Measurements from ENCODE around the gene LCLAT1. TPM values are rescaled to one million over a fixed set of nuclear protein-coding genes. Genes with fewer than 3 reads are reported as not detected.

Gene LCLAT1
- polyA plus RNA-seq, 1 of the 3 experiments (the other 2 are of a cell fraction): 6.9 TPM

DNA sequence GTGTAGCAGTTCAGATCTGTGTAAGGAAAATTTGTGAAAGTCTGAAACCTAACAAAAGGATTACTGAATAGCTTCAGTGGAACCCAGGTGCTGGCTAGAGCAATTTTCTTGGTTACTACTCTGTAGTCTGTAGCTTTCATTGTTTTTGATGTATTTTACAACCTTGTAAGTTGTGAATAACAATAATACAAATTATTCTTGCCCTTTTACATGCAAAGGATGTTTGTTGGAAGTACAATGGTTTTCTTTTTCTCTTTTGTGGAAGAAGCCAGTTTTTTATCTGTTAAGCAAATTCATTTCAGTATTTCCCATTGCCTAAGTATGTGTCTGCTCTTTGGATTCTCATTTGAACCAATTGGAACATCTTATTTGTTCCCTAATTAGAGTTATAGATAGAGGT lies 10.2 kb downstream of the LCLAT1 start:
- no peak for TF ChIP-seq NFIC (IDR thresholded peaks at IDR 0.05; ENCODE audit: borderline replicate concordance)
- TF ChIP-seq, protein P1, sequence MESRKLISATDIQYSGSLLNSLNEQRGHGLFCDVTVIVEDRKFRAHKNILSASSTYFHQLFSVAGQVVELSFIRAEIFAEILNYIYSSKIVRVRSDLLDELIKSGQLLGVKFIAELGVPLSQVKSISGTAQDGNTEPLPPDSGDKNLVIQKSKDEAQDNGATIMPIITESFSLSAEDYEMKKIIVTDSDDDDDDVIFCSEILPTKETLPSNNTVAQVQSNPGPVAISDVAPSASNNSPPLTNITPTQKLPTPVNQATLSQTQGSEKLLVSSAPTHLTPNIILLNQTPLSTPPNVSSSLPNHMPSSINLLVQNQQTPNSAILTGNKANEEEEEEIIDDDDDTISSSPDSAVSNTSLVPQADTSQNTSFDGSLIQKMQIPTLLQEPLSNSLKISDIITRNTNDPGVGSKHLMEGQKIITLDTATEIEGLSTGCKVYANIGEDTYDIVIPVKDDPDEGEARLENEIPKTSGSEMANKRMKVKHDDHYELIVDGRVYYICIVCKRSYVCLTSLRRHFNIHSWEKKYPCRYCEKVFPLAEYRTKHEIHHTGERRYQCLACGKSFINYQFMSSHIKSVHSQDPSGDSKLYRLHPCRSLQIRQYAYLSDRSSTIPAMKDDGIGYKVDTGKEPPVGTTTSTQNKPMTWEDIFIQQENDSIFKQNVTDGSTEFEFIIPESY (IDR thresholded peaks at IDR 0.05; ENCODE audit: borderline replicate concordance, low read depth): no peak
- no peak for TF ChIP-seq POLR2AphosphoS5 (IDR thresholded peaks at IDR 0.05; ENCODE audit: low read depth, low read length)
- no peak for TF ChIP-seq MEF2A (IDR thresholded peaks at IDR 0.05; ENCODE audit: borderline replicate concordance, low read depth)
- no peak for TF ChIP-seq FOXJ3 (CRISPR knock-in tag; IDR thresholded peaks at IDR 0.05)
- no peak for TF ChIP-seq SMC3 (IDR thresholded peaks at IDR 0.05; ENCODE audit: low read depth, low read length)
- no peak for TF ChIP-seq FOXM1 (IDR thresholded peaks at IDR 0.05; ENCODE audit: low read depth)
- TF ChIP-seq, protein P2, sequence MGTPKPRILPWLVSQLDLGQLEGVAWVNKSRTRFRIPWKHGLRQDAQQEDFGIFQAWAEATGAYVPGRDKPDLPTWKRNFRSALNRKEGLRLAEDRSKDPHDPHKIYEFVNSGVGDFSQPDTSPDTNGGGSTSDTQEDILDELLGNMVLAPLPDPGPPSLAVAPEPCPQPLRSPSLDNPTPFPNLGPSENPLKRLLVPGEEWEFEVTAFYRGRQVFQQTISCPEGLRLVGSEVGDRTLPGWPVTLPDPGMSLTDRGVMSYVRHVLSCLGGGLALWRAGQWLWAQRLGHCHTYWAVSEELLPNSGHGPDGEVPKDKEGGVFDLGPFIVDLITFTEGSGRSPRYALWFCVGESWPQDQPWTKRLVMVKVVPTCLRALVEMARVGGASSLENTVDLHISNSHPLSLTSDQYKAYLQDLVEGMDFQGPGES (IDR thresholded peaks at IDR 0.05; ENCODE audit: low read depth, low read length): no peak
- TF ChIP-seq, protein P3, sequence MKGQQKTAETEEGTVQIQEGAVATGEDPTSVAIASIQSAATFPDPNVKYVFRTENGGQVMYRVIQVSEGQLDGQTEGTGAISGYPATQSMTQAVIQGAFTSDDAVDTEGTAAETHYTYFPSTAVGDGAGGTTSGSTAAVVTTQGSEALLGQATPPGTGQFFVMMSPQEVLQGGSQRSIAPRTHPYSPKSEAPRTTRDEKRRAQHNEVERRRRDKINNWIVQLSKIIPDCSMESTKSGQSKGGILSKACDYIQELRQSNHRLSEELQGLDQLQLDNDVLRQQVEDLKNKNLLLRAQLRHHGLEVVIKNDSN (IDR thresholded peaks at IDR 0.05; ENCODE audit: borderline replicate concordance, low read depth): no peak
- no peak for TF ChIP-seq RFX5 (IDR thresholded peaks at IDR 0.05; ENCODE audit: low read length)
- TF ChIP-seq, protein P4, sequence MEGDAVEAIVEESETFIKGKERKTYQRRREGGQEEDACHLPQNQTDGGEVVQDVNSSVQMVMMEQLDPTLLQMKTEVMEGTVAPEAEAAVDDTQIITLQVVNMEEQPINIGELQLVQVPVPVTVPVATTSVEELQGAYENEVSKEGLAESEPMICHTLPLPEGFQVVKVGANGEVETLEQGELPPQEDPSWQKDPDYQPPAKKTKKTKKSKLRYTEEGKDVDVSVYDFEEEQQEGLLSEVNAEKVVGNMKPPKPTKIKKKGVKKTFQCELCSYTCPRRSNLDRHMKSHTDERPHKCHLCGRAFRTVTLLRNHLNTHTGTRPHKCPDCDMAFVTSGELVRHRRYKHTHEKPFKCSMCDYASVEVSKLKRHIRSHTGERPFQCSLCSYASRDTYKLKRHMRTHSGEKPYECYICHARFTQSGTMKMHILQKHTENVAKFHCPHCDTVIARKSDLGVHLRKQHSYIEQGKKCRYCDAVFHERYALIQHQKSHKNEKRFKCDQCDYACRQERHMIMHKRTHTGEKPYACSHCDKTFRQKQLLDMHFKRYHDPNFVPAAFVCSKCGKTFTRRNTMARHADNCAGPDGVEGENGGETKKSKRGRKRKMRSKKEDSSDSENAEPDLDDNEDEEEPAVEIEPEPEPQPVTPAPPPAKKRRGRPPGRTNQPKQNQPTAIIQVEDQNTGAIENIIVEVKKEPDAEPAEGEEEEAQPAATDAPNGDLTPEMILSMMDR (IDR thresholded peaks at IDR 0.05): no peak
- no peak for TF ChIP-seq EP300 (IDR thresholded peaks at IDR 0.05; ENCODE audit: borderline replicate concordance in 1 of 2, low read depth in 1 of 2, low read length in 1 of 2)
- TF ChIP-seq YY1 (IDR thresholded peaks at IDR 0.05; ENCODE audit: low read depth): no peak
- no peak for TF ChIP-seq FOSL2 (IDR thresholded peaks at IDR 0.05; ENCODE audit: borderline replicate concordance, low read depth)
- no peak for TF ChIP-seq NRF1 (IDR thresholded peaks at IDR 0.05; ENCODE audit: low read depth, low read length)
- TF ChIP-seq MXI1 (IDR thresholded peaks at IDR 0.05; ENCODE audit: low read depth, low read length): no peak
- ChIA-PET POLR2A (no interaction called here), CTCF (interaction anchor here (0.8 to 1.1 kb wide), 3 partner anchors 18 to 250 kb away, joined by 3 to 4 read pairs (median 4); no protein-coding TSS in a partner anchor)
- Histone ChIP-seq H3K9me3 (no peaks in the 10 kb centered on the region), H3K4me2 (no peak overlapping the region), H3K4me3 (ENCODE audit: low read depth in 2 of 2, low read length in 1 of 2) (no peak overlapping the region), H2AFZ (ENCODE audit: low read depth) (no peak overlapping the region), H3K79me2 (ENCODE audit: insufficient read depth) (peaks cover 58% of the 10 kb centered on the region; the same call in 1 of the 2 replicates), H3K9ac (no peak overlapping the region), H3K27me3 (ENCODE audit: insufficient read depth) (no peaks in the 10 kb centered on the region), H3K9me2 (no peaks in the 10 kb centered on the region), H3K4me1 (ENCODE audit: control insufficient read depth in 1 of 2, insufficient read depth in 2 of 2, low read depth in 1 of 2, low read length in 1 of 2) (peaks cover 0 to 26% of the 10 kb centered on the region in 2 experiments; a peak in 2 of 4 replicates), H3F3A (replicated peaks; ENCODE audit: insufficient read depth) (no peaks in the 10 kb centered on the region), H3K27ac (ENCODE audit: low read depth in 2 of 2, low read length in 1 of 2) (no peak overlapping the region), H3K36me3 (replicated peaks in 1 of 2; ENCODE audit: control insufficient read depth in 1 of 2, insufficient read depth in 2 of 2, low read length in 1 of 2) (no peaks in the 10 kb centered on the region), H4K20me1 (ENCODE audit: insufficient read depth) (no peaks in the 10 kb centered on the region)
- no peak for DNase-seq
